Glomerular endothelial cell (primary cell): ENCODE results near the gene CD72. TPM values are rescaled to one million over a fixed set of nuclear protein-coding genes. Genes with fewer than 3 reads are reported as not detected.

Source experiments
- DNase-seq: peaks from one replicate; pipeline ENCODE4 v3.0.0-alpha.2; 2011; ENCODE audit warnings: low read depth, low spot score; ENCODE audit errors: extremely low read depth
- total RNA-seq: library from RNA; depleted of rRNA; stranded (reverse); fragments of >200 nt; gene quantifications from 2 replicates; pipeline ENCODE4 v1.2.3, GENCODE V29; 2015

Gene CD72, protein sequence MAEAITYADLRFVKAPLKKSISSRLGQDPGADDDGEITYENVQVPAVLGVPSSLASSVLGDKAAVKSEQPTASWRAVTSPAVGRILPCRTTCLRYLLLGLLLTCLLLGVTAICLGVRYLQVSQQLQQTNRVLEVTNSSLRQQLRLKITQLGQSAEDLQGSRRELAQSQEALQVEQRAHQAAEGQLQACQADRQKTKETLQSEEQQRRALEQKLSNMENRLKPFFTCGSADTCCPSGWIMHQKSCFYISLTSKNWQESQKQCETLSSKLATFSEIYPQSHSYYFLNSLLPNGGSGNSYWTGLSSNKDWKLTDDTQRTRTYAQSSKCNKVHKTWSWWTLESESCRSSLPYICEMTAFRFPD
- total RNA-seq, result 1.3 TPM in 1 of 2 replicates, not detected in the other

DNA sequence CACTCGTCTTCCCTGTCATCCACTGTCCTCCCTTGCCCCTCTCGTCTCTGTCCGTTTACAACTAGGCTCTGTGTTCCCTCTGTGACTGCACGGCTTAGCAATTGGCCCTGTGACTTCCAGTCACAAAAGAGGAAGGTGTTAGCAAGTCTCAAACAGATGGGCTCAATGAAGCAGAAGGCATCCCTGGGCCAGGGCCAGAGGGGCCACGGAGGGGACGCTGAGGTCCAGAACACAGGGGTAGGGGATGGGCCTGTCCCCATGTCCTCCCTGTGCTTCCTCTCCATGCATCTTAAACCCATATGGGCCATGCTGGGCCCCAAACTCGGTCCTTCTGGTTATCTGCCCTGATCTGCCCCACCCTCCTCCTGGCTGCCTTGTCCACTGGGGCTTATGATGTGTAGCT is at the start of gene CD72:
Gene CD72 (minus strand): TSS at position 89 of the 403 bp plus-strand sequence. CDS start 110 bp downstream, outside the sequence.
- DNase-seq, result no peak

DNA sequence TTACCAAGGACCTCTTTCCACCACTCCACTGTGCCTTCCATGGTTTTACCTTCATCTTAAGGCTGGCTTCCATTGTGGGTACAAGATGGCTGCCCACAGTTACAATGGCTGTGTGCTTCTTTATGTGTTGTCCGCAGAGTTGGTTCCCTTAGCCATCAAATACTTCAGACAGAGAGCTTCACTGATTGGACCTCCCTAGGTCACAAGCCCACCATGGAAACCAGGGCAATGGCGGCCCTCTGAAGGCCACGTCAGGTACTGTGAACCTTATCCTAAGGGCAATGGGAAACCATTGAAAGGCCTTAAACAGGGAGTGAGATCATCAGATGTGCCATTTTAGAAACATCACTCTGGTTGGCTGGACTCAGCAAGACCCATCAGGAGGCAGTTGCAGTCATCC is 49.7 kb upstream of the CD72 start:
- no peak for DNase-seq

GRCh38 chr9:35666549-35666948 is 48.3 kb upstream of the CD72 start:
- DNase-seq, result no peak

DNA sequence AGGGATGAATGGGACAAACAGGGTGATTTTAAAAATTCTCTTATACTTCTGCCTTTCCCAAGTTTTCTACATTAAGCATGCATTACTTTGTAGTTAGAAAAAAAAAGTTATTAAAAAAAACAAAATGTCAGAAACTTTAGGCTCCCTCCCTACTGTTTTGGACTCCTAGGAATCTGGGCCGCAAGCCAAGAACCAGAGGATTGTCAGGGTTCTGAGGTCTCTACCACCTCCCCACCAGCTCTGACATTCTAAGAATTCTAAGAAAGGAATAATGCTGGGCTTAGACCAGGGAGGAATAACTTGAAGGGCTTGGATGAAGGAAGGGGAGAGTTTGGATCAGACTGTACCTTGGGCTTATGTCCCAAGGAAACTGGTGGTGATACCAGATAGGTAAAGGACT is 47.8 kb upstream of the CD72 start:
- DNase-seq, result no peak

DNA sequence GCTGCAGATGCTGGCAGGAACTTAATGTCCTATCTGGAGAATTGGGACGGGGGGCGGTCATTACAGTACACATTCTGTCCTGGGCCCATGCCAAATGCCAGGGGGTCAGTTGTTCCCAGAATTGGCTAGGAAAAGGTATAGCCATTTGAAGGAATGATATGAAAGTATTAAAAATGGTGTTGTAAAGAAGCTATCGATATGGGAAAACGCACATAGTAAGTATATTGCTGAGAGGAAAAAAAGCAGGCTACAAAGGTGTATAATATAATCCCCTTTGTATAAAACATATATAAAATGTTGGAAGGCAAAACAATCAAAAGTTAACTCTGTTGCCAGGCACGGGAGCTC is 47.2 kb upstream of the CD72 start:
- no peak for DNase-seq

DNA sequence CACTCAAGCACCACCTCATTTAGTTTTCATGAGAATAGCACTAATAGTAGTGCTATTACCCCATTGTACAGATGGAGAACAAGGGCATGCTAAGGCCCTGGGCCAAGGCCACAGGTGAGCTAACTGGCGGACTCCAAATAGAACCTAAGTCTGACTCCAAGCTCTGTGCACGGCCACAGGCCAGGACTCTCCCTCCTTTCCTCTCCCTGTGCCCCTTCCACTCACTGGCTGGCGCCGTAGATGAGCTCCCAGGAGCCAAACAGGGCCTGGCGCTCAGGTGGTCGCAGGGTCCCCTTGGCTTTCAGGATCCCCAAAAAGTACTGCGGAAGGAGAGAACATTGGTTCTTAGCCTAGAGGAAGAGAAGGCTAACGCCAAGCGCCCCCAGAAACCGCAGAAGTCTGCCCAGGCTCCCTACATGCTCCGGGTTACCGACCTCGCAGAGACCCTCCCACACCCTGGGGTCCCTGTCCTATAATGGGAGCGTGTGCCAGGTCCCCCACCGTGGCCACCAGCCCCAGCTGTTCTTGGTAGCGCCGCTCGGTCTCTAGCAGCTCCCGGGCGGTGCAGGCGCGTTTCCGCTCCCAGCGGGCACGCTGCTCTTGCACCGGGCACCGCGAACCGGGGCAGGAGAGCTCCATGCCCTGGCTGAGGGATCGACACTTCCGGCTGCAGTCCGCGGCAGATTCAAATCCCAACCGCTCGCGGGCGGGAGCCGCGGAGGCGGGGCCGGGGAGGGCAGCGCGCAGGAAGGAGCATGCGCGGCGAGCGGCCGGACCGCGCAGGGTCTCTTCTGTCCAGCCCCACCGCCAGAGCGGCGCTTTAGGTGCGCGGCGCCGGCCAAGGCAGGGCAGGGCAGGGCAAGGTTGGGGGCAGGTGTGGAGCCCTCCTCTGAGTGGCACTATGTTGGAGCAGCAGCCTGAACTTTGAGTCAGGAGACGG is 46.6 kb upstream of the CD72 start, which contains the start of gene ARHGEF39:
Gene ARHGEF39 (minus strand): TSS at position 665 of the 940 bp plus-strand sequence. CDS start 26 bp downstream, at position 639.
- no peak for DNase-seq

DNA sequence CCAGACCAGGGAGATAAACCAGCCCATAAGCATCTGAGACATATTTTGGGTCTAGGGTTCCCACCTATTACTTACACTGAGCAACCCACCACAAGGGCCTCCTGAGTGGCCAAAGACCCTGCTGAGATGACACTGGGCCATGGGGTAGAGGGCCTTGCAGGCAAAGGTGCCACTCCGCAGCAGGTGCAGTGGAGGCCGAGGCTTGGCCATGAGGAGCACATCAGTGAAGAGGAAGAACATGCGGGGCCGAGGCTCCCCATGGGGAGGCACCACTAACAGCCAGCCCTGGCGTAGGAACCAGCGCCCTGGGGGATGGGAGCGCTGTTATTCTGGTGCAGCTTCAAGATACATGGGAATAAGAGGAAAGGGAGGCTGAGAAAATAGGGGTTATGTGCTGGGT is 44.2 kb upstream of the CD72 start:
- no peak for DNase-seq

GRCh38 chr9:35661756-35662350 is 43.6 kb upstream of the CD72 start:
- no peak for DNase-seq

DNA sequence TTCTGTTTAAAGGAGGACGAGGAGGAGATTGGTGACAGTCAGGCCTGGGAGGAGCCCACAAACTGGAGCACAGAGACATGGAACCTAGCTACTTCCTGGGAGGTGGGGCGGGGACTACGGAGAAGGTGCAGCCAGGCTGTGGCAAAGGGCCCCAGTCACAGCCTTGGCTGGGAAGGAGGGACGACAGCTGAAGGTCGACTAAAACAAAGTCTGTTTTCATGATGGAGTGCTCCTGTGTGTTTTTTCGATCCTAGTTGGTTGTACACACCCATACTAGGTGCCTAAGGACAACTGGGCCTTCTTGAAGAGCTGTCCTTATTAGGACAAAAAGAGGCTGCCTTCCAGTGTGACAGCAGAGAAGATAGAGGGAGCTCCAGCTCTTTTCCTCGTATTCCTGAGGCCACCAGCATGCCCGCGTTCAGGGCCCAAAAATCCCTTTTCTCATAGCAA is 42.8 kb upstream of the CD72 start:
- no peak for DNase-seq

GRCh38 chr9:35659340-35659739 is 41.1 kb upstream of the CD72 start:
- DNase-seq, result no peak

DNA sequence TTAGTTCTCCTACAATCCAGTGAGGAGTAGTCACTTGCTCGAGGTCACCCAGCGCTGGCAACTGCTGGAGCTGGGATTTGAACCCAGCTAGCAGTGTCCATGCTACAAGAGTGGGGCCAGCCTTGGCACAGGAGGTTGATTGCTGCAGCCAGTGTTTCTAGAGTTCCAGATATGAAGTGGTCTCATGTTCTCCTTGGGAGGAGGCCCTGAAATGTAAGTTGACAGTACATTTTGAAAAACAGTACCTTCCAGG is 40.7 kb upstream of the CD72 start:
- DNase-seq, result no peak

GRCh38 chr9:35658137-35658967 is 40.1 kb upstream of the CD72 start, which contains the start of gene CCDC107:
Gene CCDC107, plus strand, starts transcription at chr9:35658292. Its CDS starts 88 bp downstream, at chr9:35658380.
- DNase-seq, result peak; percentile 60

- DNase-seq, result peak; percentile 97
Measured at GRCh38 chr9:35657546-35658136, 39.4 kb upstream of the CD72 start, which contains the start of gene RMRP. Gene RMRP, minus strand, starts transcription at chr9:35658019.

DNA sequence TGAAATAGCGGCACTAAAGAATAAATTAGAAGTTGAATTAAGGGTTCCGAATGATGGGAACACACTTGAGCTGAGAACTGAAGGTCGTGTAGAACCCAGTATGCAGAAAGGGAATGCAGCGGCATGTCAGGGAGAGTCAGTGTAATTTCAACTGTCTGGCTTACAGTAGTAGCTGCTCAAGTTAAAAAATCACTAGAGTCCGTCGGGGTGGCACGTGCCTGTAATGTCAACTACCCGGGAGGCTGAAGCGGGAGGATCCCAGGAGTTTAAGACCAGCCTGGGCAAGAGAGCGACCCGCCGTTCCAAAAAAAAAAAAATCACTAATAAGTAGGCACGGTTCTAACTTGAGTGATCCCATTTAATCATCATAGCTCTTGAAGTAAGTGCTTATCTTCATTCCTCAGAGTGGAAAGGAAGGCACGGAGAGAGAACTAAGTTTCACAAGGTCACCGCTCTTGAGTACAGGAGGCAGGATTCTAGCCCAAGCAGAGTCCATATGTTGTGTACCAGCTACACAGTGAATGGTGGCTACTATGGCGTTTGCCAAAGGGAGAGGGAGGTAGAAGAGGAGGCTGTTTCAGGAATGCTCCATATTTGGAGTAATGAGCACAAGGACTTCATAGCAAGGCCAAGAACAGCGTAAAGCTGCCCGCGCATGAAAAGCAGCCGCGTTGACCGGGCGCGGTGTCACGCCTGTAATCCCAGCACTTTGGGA is 38.8 kb upstream of the CD72 start:
- no peak for DNase-seq

- no peak for DNase-seq
Measured at GRCh38 chr9:35656348-35656747, 38.1 kb upstream of the CD72 start.

GRCh38 chr9:35653611-35654010 is 35.4 kb upstream of the CD72 start:
- DNase-seq, result no peak

- no peak for DNase-seq
Measured at GRCh38 chr9:35652829-35653209, 34.6 kb upstream of the CD72 start.

DNA sequence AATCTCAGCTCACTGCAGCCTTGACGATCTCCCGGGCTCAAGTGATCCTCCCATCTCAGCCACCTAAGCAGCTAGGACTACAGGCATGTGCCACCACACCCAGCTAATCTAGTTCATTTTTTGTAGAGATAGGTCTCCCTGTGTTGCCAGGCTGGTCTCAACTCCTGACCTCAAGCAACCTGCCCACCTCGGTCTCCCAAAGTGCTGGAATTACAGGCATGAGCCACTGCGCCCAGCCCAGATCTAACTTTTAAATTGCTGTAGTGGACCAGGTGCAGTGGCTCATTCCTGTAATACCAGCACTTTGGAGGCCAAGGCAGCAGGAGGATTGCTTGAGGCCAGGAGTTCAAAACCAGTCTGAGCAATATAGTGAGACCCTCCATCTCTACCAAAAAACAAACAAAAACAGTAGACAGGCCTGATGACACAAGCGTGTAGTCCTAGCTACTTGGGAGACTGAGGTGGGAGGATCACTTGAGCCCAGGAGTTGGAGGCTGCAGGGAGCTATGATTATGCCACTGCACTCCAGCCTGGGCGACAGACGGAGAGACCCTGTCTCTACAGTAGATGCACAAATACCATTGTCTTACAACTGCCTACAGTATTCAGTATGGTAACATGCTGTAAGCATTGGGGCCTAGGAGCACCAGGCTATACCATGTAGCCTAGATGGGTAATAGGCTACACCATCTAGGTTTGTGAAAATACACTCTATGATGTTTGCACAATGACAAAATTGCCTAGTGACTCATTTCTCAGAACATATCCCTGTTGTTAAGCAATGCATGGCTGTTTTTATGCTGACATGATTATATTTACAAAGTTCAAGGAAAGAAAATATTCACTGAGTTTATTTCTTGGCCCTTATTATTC is 34.0 kb upstream of the CD72 start:
- no peak for DNase-seq
